Measurements from ENCODE around the gene YTHDF1. TPM values are rescaled to one million over a fixed set of nuclear protein-coding genes. Genes with fewer than 3 reads are reported as not detected.

YTHDF1 gene
- total RNA-seq, 4 donors from 2014 or later = 17.9 to 32.1 (median 29.7) TPM

- Histone ChIP-seq H3K27ac (replicated peaks in 1 of 4) (no peak overlapping the region), H3K4me1 (no peaks in the 10 kb centered on the region), H3K27me3 (peaks cover 0 to 67% (median 12%) of the 10 kb centered on the region in 4 donors), H3K4me3 (no peak overlapping the region), H3K9me3 (no peaks in the 10 kb centered on the region), H3K36me3 (no peaks in the 10 kb centered on the region)
- no peak for TF ChIP-seq POLR2A (IDR thresholded peaks at IDR 0.05; ENCODE audit: low read depth)
- TF ChIP-seq POLR2AphosphoS5 (IDR thresholded peaks at IDR 0.05) = no peak
- TF ChIP-seq CTCF (IDR thresholded peaks at IDR 0.05) = no peak
- no peak for TF ChIP-seq EP300 (IDR thresholded peaks at IDR 0.05)
- 73% methylated on average over 9 of the region's 12 CpGs for WGBS
- intact Hi-C loops (cut with DNase I) = no loop called here
- no peak for DNase-seq (ENCODE audit: extremely low spot score)
These were observed 47.1 kb downstream of the YTHDF1 start for GRCh38 chr20:63168861-63169260.

GRCh38 chr20:63167918-63168520 is 47.9 kb downstream of the YTHDF1 start:
- no peak overlapping the region for H3K4me3 ChIP-seq
- H3K27me3 ChIP-seq = peaks cover 0 to 67% (median 4%) of the 10 kb centered on the region in 4 donors
- no peak overlapping the region for H3K27ac ChIP-seq (replicated peaks in 1 of 4)
- H3K36me3 ChIP-seq = no peaks in the 10 kb centered on the region
- intact Hi-C loops (cut with DNase I) = no loop called here
- no peaks in the 10 kb centered on the region for H3K4me1 ChIP-seq
- H3K9me3 ChIP-seq = no peaks in the 10 kb centered on the region
- no peak for DNase-seq (ENCODE audit: extremely low spot score)
- 76% methylated on average over 8 of the region's 23 CpGs for WGBS
- TF ChIP-seq POLR2AphosphoS5 (IDR thresholded peaks at IDR 0.05) = no peak
- TF ChIP-seq EP300 (IDR thresholded peaks at IDR 0.05) = no peak
- no peak for TF ChIP-seq CTCF (IDR thresholded peaks at IDR 0.05)
- no peak for TF ChIP-seq POLR2A (IDR thresholded peaks at IDR 0.05; ENCODE audit: low read depth)

GRCh38 chr20:63167026-63167917 is 48.7 kb downstream of the YTHDF1 start:
- H3K4me1 ChIP-seq = no peaks in the 10 kb centered on the region
- 55% methylated on average over 22 of the region's 24 CpGs for WGBS
- H3K36me3 ChIP-seq = no peaks in the 10 kb centered on the region
- H3K27me3 ChIP-seq = peaks cover 0 to 67% (median 0%) of the 10 kb centered on the region in 4 donors
- no peak for DNase-seq (ENCODE audit: extremely low spot score)
- intact Hi-C loops (cut with DNase I) = no loop called here
- H3K9me3 ChIP-seq = no peaks in the 10 kb centered on the region
- H3K4me3 ChIP-seq = no peak overlapping the region
- TF ChIP-seq CTCF (IDR thresholded peaks at IDR 0.05) (no peak), POLR2AphosphoS5 (IDR thresholded peaks at IDR 0.05) (no peak), POLR2A (IDR thresholded peaks at IDR 0.05; ENCODE audit: low read depth) (no peak), EP300 (IDR thresholded peaks at IDR 0.05) (no peak)
- no peak overlapping the region for H3K27ac ChIP-seq (replicated peaks in 1 of 4)

GRCh38 chr20:63166193-63167020 is 49.5 kb downstream of the YTHDF1 start:
- TF ChIP-seq EP300 (IDR thresholded peaks at IDR 0.05) (no peak), CTCF (IDR thresholded peaks at IDR 0.05) (no peak), POLR2AphosphoS5 (IDR thresholded peaks at IDR 0.05) (no peak), POLR2A (IDR thresholded peaks at IDR 0.05; ENCODE audit: low read depth) (no peak)
- no peak overlapping the region for H3K4me3 ChIP-seq
- H3K9me3 ChIP-seq = no peaks in the 10 kb centered on the region
- no peaks in the 10 kb centered on the region for H3K4me1 ChIP-seq
- intact Hi-C loops (cut with DNase I) = no loop called here
- 93% methylated on average over 25 of the region's 26 CpGs for WGBS
- H3K36me3 ChIP-seq = no peaks in the 10 kb centered on the region
- DNase-seq (ENCODE audit: extremely low spot score) = no peak
- H3K27me3 ChIP-seq = peaks cover 0 to 68% (median 0%) of the 10 kb centered on the region in 4 donors
- no peak overlapping the region for H3K27ac ChIP-seq (replicated peaks in 1 of 4)

Measured in esophagus muscularis mucosa (tissue), 4 donors.